Kasumi-1 (cell line): ENCODE data around the gene ABCA4.

ENCODE experiments used
- DNase-seq, 2 experiments: peaks; one replicate each; lab custom pipeline; 2025; lab: John Stamatoyannopoulos, UW

Gene ABCA4

DNA sequence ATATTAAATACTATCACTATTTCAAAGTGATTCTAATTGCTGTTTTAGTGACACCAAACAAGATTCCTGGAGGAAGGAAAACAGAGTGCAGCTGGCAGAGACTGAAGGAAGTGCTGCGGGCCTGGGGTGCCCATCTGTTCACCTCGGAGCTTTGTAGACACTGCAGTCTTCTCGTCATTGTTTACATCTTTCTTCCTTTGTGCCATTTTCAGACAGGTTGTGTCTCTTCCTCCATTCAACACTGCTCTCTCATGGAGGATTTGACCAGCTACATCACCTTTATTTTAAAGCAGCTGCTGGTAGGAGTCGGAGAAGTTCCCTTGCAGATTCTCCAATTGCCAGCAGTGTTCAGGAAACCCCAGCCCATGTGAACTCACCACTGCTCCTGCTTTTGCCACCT is 37.3 kb downstream of the ABCA4 start:
- no peak for DNase-seq

- DNase-seq, result no peak
These were observed 39.2 kb downstream of the ABCA4 start for GRCh38 chr1:94081566-94082344.

- no peak for DNase-seq
These were observed 41.0 kb downstream of the ABCA4 start for GRCh38 chr1:94079989-94080388.

DNA sequence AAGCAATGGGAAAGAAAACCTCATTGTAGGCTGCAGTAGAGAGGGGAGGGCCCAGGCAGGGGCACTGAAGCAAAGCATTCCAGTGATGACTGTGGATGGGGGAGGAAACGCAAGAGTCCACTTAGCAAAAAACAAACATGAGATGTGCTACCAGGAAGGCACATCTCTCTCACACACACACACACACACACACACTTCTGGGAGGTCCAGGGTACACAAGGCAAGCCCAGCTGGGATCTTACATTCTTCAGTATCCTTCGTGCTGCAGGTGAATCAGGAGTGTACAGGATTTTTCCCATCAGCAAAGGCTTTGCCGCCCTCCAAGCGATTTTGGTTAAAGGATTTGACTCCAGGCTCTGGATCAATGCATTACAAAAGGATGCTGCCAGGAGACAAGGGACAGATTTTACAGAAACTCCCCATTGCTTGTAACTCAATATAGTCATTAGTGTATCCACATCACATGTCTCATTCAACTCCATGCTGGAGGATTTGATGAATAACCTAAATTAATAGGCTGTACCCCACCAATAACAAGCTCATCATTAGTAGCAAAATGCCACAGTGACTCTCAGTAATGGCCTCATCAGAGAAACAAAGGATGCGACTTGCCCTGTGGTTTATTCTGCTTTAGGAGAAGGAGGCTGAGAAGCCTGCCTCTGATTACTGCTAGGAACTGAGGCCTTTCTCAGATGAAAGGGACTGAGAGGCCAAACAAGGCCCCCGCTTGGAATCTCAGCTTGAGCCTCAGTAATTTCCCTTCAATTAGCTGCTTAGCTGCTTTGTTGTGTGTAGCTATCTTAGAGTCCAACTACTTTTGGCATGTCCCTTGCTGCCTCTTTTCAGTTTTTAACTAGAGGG is 41.6 kb downstream of the ABCA4 start:
- no peak for DNase-seq

DNA sequence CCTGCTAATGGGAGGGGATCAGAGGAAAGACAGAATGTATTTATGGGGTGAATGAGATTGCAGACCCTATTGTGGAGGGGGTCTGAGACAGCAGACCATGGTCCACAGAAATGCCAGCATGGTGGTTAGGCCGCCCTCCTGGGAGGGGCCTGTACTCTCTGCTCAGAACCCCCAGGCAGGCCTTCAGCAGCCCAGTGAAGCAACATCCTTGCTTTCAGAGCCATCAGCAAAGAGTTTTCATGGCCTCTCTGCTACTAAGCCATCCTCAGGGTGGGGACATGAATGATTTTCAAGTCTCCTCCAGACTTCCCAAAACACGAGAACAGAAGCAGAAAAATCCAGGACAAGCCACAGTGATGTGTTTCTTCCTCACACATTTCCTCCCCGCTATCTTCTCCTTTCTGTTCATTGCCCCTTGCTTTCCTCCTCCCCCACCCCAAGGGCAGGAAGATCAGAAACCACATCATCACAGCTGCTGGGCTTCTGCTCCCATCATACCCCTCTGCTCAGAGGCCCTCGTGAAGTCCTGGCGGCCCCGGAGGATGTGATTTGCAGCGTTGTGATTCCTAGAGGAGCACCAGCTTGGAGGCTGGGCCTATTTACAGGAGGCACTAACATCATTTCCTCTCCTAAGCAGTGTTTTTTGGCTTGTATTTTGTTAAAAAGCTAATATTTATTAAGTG is 48.0 kb downstream of the ABCA4 start:
- peak; percentile 82 to 84 for DNase-seq

DNA sequence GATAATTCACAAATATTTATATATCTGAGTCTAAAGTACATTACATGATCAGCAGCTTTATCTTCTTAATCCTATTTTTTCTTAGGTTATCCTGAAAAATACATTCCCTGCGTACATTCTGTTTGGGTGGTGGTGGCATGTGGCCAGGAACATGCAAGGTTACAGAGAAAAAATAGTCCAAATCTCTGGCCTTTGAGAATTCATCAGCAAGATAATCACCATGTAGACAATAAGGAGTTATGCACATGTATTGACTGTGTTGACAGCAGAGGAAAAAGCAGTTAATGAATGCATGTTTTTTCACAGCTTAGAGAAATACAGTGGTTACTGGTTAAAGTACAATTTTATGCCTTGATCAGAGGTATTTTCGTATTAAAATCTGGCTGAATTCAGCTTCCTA is 49.0 kb downstream of the ABCA4 start:
- DNase-seq, result no peak

DNA sequence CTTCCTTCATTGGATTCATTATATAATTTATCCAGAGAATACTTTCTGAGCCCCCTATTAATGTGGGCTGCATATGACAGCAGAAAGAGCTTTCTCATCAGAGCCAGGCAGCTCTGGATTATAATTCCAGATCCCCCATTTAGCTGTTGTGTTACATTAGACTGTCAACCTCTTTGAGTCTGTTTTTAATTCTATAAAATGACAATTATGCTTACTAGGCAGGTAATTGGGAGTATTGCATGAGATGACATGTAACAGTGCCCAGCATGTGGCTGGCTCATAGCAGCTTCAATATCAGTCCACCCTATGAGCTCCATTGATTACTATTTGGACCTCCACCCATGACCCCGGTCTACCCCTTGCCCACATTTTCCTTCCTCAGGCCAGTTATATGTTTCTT is 49.6 kb downstream of the ABCA4 start:
- DNase-seq, result no peak

DNA sequence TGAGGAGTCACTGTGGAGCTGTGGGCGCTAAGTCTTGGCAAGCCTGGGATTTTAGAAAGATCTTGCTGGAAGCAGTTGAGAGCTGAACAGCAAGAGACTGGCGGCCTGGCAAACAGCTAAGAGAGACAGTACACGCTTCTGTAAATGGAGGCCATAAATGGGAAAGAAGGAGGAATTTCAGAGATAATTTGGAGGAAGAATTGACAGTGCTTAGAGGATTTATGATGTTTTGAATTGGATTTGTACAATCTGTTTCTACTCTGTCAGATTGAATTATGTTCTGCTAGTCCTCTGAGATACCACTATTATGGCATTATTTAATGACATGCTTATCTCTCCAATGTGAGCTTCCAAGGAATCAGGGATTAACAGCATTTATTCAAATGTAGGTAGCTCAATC is 50.1 kb downstream of the ABCA4 start:
- DNase-seq, result no peak

- DNase-seq, result no peak
These were observed 51.0 kb downstream of the ABCA4 start for GRCh38 chr1:94069919-94070285.

DNA sequence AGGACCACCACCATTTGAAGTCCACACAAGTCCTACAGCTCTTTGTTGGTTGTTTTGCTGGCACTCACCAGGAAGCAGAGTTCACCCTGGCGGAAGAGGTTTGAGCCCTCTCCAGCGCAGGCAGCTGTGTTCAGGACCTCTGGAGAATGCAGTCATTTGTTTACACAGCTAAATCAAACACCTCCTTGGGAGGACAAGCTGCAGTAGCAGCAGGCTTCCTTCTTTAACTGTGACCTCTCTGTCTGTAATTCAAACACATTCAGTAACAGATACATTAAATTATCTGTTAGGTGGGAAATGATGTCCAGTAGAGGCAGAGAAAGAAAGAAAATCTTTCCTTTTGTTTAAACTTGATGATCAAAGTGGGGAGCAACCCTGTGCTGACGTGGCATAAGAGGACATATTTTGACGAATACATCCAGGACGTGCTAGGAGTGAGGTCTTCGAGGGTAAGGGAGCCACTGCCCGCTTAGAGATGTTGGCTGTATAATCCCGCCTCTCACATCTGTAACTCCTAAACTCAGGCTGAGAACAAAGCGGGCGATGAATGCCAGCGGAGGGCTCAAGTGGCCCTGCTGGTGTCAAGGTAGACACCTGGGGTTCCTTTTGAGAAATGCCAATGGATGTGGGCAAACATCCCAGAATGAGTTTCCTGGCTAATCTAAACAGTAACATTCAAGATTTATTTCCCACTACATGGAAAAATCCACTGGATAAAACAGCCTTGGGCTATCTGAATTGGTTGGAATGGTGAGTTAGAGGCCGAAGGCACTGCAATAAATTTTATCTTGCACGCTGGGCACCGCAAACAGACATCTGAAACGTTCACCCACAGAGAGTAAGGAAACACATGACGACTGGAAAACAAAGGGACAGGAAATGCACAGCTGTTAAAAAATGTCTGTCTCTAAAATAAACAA is 51.7 kb downstream of the ABCA4 start:
- DNase-seq, result no peak

DNA sequence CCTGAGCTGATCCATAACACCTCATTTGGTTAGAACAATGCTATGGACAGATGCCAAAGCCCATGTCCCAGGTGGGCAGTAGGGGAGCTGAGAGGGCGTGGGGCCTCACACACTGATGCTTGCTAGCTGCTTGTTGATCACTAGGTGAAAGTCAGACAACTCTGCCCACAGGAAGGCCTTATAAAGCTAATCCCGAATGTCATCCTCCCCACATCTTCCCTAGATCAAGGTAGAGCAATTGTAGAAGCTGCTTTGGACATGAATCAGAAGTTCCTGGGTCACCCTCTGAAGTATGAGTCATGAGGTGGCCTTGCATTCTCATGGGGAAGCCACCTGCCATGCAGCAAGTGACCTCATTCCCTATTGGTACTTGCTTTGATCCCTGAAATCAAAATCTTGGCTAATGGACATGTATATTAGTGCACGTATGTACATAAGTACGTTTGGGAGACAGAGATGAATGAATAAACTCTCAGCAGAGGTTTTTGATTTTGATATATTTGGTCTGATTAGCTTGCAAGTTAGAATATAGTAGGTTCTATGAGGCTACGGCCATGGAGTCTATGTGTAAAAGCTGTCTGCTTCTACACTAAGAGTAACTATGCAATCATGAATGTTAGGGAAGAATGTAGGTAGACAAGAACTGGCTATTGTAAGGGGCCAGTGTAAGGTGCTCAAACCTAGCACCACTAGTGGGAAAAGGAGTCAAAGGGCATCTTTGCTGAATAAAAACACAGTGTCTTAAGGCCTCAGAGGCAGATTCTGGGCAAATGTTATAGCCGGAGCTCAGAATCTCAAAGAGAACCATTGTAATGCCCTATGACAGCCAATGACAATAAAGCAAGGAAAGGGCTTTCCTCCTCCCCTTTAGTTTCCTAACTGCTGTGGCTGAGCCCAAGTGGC is 52.6 kb downstream of the ABCA4 start:
- DNase-seq, result no peak

GRCh38 chr1:94067196-94067595 is 53.8 kb downstream of the ABCA4 start:
- no peak for DNase-seq

DNA sequence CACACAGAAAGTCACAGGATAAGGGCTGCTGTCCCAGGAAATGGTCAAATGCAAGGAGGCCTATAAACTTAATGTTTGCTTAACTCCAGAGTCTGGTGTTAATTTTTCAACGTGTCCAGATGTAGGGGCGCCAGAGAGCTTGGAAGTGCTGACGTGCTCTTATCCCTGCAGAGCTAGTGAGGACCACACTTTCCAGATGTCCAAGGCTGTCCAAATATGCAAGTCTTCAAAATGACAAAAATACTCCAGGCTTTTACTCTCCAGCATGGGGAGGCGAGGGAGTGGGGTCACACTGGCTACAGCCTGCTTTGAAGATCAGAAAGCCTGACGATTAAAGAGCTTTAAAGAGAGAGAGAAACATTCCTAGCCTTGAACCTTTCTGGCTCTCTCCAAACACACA is 57.6 kb downstream of the ABCA4 start:
- peak; percentile 29 to 62 for DNase-seq

DNA sequence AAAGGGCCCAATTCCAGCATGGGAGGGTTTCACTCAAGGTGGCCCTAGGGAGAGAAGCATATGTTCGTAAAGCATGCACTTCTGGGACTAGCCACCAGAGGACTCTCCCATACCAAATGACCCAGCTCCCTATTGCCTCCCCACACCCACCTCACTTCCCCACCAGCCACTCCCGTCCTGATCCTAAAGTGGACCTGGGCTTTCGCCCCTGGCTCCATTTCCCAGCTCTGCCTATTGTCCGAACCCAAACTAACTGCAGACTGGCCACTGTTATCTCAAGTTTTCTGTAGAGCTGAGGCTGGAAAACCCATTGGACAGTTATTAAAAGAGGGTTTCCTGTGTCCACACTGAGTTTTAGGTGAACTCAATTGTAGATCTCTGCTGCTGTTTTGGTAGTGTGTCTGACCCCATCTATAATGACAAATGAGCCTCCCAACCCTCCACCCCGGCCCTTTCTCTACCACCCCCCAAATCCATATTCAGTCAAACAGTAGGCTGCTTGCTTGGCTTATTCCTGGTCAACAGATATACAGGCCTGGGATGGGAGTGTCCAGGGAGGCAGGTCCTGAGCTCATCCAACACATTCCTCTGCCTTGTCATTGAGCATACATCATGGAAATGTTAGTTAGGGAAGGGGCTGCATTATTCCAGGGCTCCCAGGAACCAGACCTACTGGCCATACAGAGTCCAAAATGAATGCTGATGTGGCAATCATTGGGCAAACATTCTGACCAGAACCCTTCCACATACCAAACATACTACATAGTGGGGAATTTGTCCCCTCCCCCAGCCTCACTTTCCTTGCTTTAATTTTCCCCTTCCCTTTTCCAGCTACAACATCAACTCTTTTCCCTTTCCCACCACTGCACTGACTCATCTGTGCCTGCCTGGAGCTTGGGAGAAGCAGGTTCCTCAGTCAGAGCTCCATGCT is 59.2 kb downstream of the ABCA4 start:
- peak; percentile 47 to 66 for DNase-seq

DNA sequence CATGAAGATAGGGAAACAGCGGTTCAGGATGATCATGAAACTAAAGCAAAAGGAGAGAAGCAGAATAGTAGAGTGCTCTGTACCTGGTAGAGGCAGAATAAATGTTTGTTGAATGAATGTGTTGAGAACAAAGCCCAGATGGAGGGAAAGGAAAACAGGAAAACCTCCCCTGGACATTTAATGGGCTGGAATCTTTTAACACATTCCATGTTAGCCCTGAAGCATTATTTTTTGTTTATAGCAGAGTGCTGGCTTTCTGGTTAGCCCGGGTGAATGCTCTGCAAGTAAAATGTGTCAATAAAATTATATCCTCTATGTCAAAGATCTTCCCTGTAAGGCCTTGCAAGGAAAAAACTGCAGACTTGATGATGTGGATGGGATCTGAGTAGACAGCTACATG is 60.2 kb downstream of the ABCA4 start:
- no peak for DNase-seq

GRCh38 chr1:94058766-94059165 is 62.2 kb downstream of the ABCA4 start:
- DNase-seq, result no peak

DNA sequence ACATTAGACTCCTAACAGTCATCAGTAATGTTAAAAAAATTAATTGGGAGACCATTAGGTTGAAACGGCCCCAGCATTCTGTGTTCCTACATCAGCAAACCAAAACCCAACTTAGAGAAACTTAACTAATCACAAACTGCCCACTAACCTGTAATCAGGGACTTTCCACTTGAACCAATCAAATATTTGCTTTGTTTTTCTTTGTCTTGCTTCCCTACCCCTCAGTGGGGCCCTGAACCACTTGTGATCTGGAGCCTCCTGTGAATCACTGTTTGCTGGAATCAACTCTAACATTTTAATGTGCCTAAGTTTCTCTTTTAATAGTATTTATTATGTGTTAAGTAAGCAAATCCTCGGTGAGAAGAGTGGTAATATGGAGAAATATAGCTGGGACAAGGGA is 64.0 kb downstream of the ABCA4 start:
- DNase-seq, result no peak

GRCh38 chr1:94056171-94056570 is 64.8 kb downstream of the ABCA4 start:
- DNase-seq, result no peak

DNA sequence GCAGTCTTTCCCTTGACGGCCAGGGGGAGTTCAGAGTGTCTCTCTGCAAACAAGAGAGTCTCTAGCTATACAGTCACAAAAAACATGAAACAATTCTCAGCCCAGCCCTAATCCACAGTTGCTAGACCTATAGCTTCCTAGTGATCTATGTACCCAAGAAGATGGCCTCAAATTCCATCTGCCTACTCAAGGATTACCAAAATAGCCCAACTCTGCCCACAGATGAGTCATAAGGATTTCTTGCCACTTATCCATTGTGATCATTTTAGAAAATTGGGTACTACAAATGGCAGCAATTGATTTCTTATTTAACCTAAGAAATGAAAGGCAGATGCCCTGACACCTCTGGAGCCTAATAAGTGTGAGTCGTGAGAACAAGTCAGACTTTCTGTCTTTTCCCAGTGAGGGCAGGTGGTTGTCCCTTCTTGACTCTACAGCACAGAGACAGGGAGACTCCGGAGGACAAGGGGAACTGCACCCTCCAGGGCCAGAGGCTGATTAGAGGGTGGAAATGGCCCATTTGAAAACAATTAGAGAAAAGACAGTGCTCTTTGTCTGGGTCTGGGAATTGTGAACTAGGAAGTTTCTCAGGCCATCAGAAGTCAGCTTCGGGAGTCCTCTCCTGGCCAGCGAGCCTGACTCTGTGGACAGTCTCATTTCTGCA is 65.4 kb downstream of the ABCA4 start:
- DNase-seq, result no peak
